HepG2 (cell line): Measurements from ENCODE around the gene ZBTB43.

Source experiments
- CTCF ChIP-seq: sonication (generic); formaldehyde crosslinking; IDR thresholded peaks from 2 replicates; pipeline ENCODE4 v1.5.0; 2020; ENCODE audit warnings: mild to moderate bottlenecking, missing genetic modification reagents, moderate library complexity
- ETV6 ChIP-seq: sonication (generic); formaldehyde crosslinking; conservative IDR thresholded peaks from 2 replicates; pipeline ENCODE4 v1.4.0; 2020; ENCODE audit warnings: missing genetic modification reagents
- GMEB1 ChIP-seq: sonication (generic); formaldehyde crosslinking; IDR thresholded peaks from 2 replicates; pipeline ENCODE4 v1.5.1; 2020; ENCODE audit warnings: missing genetic modification reagents, mild to moderate bottlenecking, borderline replicate concordance
- JUN ChIP-seq: sonication (generic); formaldehyde crosslinking; IDR thresholded peaks from 2 replicates; pipeline ENCODE4 v1.4.0; 2020; ENCODE audit warnings: mild to moderate bottlenecking, missing genetic modification reagents
- NBN ChIP-seq: fragments of 450-650 bp; conservative IDR thresholded peaks from 2 replicates; pipeline ENCODE4 v1.6.1; 2017
- POLR2A ChIP-seq, 2 experiments: IDR thresholded peaks; 2 replicates each; pipeline ENCODE4 v1.6.1; 2011; ENCODE audit warnings: low read depth in 2 of 2, low read length in 2 of 2, mild to moderate bottlenecking in 1 of 2, moderate library complexity in 1 of 2; ENCODE audit not compliant: insufficient read depth in 1 of 2
- PREB ChIP-seq: sonication (generic); formaldehyde crosslinking; IDR thresholded peaks from 2 replicates; pipeline ENCODE4 v1.4.0; 2020; ENCODE audit warnings: missing genetic modification reagents
- PRPF4 ChIP-seq: fragments of 200-400 bp; formaldehyde crosslinking; IDR thresholded peaks from 2 replicates; pipeline ENCODE4 v1.6.1; 2016; ENCODE audit warnings: low read length, low read depth; ENCODE audit not compliant: poor library complexity, severe bottlenecking
- SKIL ChIP-seq: sonication (generic); formaldehyde crosslinking; IDR thresholded peaks from 2 replicates; pipeline ENCODE4 v1.8.0; 2022; ENCODE audit warnings: missing genetic modification reagents, mild to moderate bottlenecking, moderate library complexity, borderline replicate concordance
- ZBTB44 ChIP-seq: sonication (generic); formaldehyde crosslinking; IDR thresholded peaks from 2 replicates; pipeline ENCODE4 v1.4.0; 2020; ENCODE audit warnings: missing genetic modification reagents
- ZFYVE20 ChIP-seq: sonication (generic); formaldehyde crosslinking; IDR thresholded peaks from 2 replicates; pipeline ENCODE4 v1.8.0; 2023; ENCODE audit warnings: low read depth, mild to moderate bottlenecking, moderate library complexity, missing genetic modification reagents, borderline replicate concordance
- ZNF121 ChIP-seq: sonication (generic); formaldehyde crosslinking; IDR thresholded peaks from 2 replicates; pipeline ENCODE4 v1.5.0; 2020; ENCODE audit warnings: mild to moderate bottlenecking, missing genetic modification reagents
- ZNF256 ChIP-seq: sonication (generic); formaldehyde crosslinking; conservative IDR thresholded peaks from 2 replicates; pipeline ENCODE4 v1.4.0; 2020; ENCODE audit warnings: missing genetic modification reagents
- ZNF687 ChIP-seq: sonication (generic); formaldehyde crosslinking; IDR thresholded peaks from 2 replicates; pipeline ENCODE4 v1.5.1; 2020; ENCODE audit warnings: mild to moderate bottlenecking, missing genetic modification reagents, moderate library complexity

GRCh38 chr9:126838055-126838811 lies 33.4 kb downstream of the ZBTB43 start:
- TF ChIP-seq ZNF121 (CRISPR knock-in tag), result no peak
- TF ChIP-seq NBN, result no peak
- TF ChIP-seq ETV6 (CRISPR knock-in tag), result no peak
- TF ChIP-seq PREB (CRISPR knock-in tag), result no peak
- TF ChIP-seq ZFYVE20 (CRISPR knock-in tag), result no peak
- TF ChIP-seq CTCF (CRISPR knock-in tag), result no peak
- TF ChIP-seq ZNF256 (CRISPR knock-in tag), result no peak
- no peak for TF ChIP-seq PRPF4
- TF ChIP-seq ZBTB44 (CRISPR knock-in tag), result no peak
- no peak for TF ChIP-seq JUN (CRISPR knock-in tag)
- TF ChIP-seq GMEB1 (CRISPR knock-in tag), result no peak
- TF ChIP-seq SKIL (CRISPR knock-in tag), result no peak
- TF ChIP-seq POLR2A (IDR thresholded peaks at IDR 0.05; ENCODE audit: insufficient read depth in 1 of 2, low read depth in 2 of 2, low read length in 2 of 2), result no peak
- TF ChIP-seq ZNF687 (CRISPR knock-in tag), result no peak
